ENCODE data around the gene SLC47A2. TPM values are rescaled to one million over a fixed set of nuclear protein-coding genes. Genes with fewer than 3 reads are reported as not detected.
A peak's percentile ranks its signal among the peaks of the same experiment; 100 is the strongest.

Gene SLC47A2
- total RNA-seq, 1 experiment from 2014 or later: 38.9 TPM

- TF ChIP-seq EZH2 (IDR thresholded peaks at IDR 0.05; ENCODE audit: low read depth) (no peak), CTCF (conservative IDR thresholded peaks at IDR 0.05) (no peak)
- Histone ChIP-seq H3K27ac (no peak overlapping the region), H3K4me3 (no peak overlapping the region), H3K9me3 (ENCODE audit: insufficient read depth, low read depth) (no peaks in the 10 kb centered on the region), H3K27me3 (ENCODE audit: insufficient read depth, low read depth) (no peaks in the 10 kb centered on the region), H3K4me1 (replicated peaks; ENCODE audit: insufficient read depth) (peaks cover 39% of the 10 kb centered on the region), H3F3A (ENCODE audit: insufficient read depth, low read depth) (peaks cover 25% of the 10 kb centered on the region), H3K79me2 (ENCODE audit: low read depth) (no peaks in the 10 kb centered on the region), H3K9me2 (ENCODE audit: insufficient read depth) (no peaks in the 10 kb centered on the region), H2AFZ (no peak overlapping the region), H4K20me1 (ENCODE audit: insufficient read depth) (no peaks in the 10 kb centered on the region), H3K4me2 (no peak overlapping the region), H3K36me3 (ENCODE audit: low read depth) (no peaks in the 10 kb centered on the region)
- intact Hi-C loops (cut with micrococcal nuclease; ENCODE audit: unreplicated experiment): no loop called here
- no TSS peak for BruUV-seq (replicated peaks)
- ChIA-PET POLR2A (ENCODE audit: unreplicated experiment) (interaction anchor here (0.6 kb wide), 1 partner anchor 14 kb away, joined by 5 read pairs; no protein-coding TSS in a partner anchor), CTCF (no interaction called here)
- no peak for DNase-seq
Measured at GRCh38 chr17:19755821-19756510, 39.6 kb upstream of the SLC47A2 start.

DNA sequence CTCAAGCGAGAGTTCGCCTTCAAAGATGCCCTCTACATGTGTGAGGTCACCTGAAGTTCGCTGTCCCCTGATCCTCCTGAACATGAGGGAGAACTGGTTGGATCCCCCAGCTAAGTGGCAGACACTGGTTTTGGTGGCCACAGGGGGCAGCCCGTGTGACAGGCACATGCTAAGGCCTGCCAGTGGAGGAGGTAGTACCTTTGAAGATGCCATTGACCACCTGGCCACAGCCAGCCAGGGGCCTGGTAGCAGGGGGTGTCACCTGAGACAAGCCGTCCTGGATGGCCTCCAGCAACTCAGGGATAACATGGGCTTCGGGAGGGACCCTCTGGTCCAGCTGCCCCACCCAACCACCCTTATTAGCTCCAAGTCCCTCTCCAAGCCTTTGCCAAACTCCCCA lies 39.0 kb upstream of the SLC47A2 start:
- TF ChIP-seq EZH2 (IDR thresholded peaks at IDR 0.05; ENCODE audit: low read depth) (no peak), CTCF (conservative IDR thresholded peaks at IDR 0.05) (no peak)
- H3F3A ChIP-seq (ENCODE audit: insufficient read depth, low read depth): peaks cover 31% of the 10 kb centered on the region
- H4K20me1 ChIP-seq (ENCODE audit: insufficient read depth): no peaks in the 10 kb centered on the region
- H2AFZ ChIP-seq: no peak overlapping the region
- no TSS peak for BruUV-seq (replicated peaks)
- H3K9me2 ChIP-seq (ENCODE audit: insufficient read depth): no peaks in the 10 kb centered on the region
- DNase-seq: no peak
- H3K27ac ChIP-seq: peak overlapping the region; percentile 100; the same call in 1 of the 2 replicates
- no peaks in the 10 kb centered on the region for H3K27me3 ChIP-seq (ENCODE audit: insufficient read depth, low read depth)
- H3K36me3 ChIP-seq (ENCODE audit: low read depth): no peaks in the 10 kb centered on the region
- intact Hi-C loops (cut with micrococcal nuclease; ENCODE audit: unreplicated experiment): no loop called here
- peaks cover 44% of the 10 kb centered on the region for H3K4me1 ChIP-seq (replicated peaks; ENCODE audit: insufficient read depth)
- CTCF ChIA-PET: no interaction called here
- H3K4me2 ChIP-seq: no peak overlapping the region
- H3K79me2 ChIP-seq (ENCODE audit: low read depth): no peaks in the 10 kb centered on the region
- POLR2A ChIA-PET (ENCODE audit: unreplicated experiment): no interaction called here
- H3K9me3 ChIP-seq (ENCODE audit: insufficient read depth, low read depth): no peaks in the 10 kb centered on the region
- H3K4me3 ChIP-seq: no peak overlapping the region

DNA sequence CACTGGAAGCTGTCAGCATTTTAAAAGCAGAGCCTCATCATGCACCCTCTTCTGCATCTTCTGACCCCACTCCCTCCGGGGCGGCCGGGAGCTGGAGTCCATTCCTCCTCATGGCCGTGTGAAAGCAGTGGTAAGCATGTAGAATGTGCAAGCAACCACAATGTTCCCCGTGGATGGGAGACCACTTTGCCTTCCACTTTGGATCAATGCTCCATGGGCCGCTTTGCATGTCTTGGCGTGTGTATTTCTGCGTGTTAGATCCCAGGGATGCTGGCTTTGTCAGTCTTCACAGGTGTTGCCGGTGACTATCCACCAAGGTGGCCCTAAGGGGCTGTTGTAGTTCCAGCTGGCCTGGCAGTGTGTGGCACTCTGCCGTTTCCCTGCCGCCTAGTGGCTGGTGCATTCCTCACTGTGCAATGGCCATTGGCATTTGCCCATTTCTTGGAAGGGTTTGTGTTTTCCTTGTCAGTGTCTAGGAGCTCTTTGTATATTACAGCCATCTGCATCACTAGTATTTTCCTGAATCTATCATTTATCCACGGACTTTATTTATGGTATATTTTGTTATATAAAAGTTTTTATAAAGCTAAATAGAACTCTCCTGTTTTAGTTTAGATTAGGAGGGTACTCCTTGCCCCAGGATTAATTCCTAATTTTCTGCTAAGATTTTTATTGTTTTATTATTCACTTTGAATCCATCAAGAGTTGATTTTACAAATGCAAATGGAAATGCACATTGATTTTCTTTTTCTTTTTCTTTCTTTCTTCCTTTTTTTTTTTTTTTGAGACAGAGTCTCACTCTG lies 37.5 kb upstream of the SLC47A2 start:
- intact Hi-C loops (cut with micrococcal nuclease; ENCODE audit: unreplicated experiment): loop anchor here (1.0 to 5.0 kb wide), 8 partner anchors 26 to 392 kb away; partner anchors contain the start of genes ALDH3A2, B9D1 and SLC47A2
- DNase-seq: peak; percentile 75 to 85
- Histone ChIP-seq H3K4me2 (peak overlapping the region; percentile 90), H3K9me2 (ENCODE audit: insufficient read depth) (no peaks in the 10 kb centered on the region), H3K36me3 (ENCODE audit: low read depth) (no peaks in the 10 kb centered on the region), H3K4me3 (peak overlapping the region; percentile 52), H2AFZ (no peak overlapping the region), H3K9me3 (ENCODE audit: insufficient read depth, low read depth) (no peaks in the 10 kb centered on the region), H3F3A (ENCODE audit: insufficient read depth, low read depth) (peaks cover 46% of the 10 kb centered on the region), H3K79me2 (ENCODE audit: low read depth) (no peaks in the 10 kb centered on the region), H3K27ac (peak overlapping the region; percentile 100), H3K4me1 (replicated peaks; ENCODE audit: insufficient read depth) (peaks cover 60% of the 10 kb centered on the region), H3K27me3 (ENCODE audit: insufficient read depth, low read depth) (no peaks in the 10 kb centered on the region), H4K20me1 (ENCODE audit: insufficient read depth) (no peaks in the 10 kb centered on the region)
- peak; percentile 89 for TF ChIP-seq CTCF (conservative IDR thresholded peaks at IDR 0.05)
- TF ChIP-seq EZH2 (IDR thresholded peaks at IDR 0.05; ENCODE audit: low read depth): no peak
- CTCF ChIA-PET: interaction anchor here (0.7 to 2.5 kb wide), 7 partner anchors 8 to 389 kb away, joined by 3 to 16 read pairs (median 4); no protein-coding TSS in a partner anchor
- POLR2A ChIA-PET (ENCODE audit: unreplicated experiment): interaction anchor here (0.5 to 2.9 kb wide), 11 partner anchors 11 to 506 kb away, joined by 3 to 22 read pairs (median 4); partner anchors contain the start of genes ALDH3A2 and SLC47A1
- no TSS peak for BruUV-seq (replicated peaks)
